Uterus (tissue), 2 donors: ENCODE results near the gene FGF14.

ENCODE experiments used
- CTCF ChIP-seq, 4 experiments: fragments of 200-600 bp in 2 of 4; fragments of 450-650 bp in 2 of 4; sonication (generic) in 2 of 4; IDR thresholded peaks; one replicate each; pipeline ENCODE4 v1.5.1; 2016 to 2019; ENCODE audit warnings: antibody characterized with exemption in 4 of 4, mild to moderate bottlenecking in 2 of 4, moderate library complexity in 1 of 4
- POLR2A ChIP-seq, 2 donors: fragments of 450-650 bp; IDR thresholded peaks; one replicate each; pipeline ENCODE4 v1.6.1; 2016; ENCODE audit warnings: antibody characterized with exemption in 2 of 2, mild to moderate bottlenecking in 1 of 2, moderate library complexity in 1 of 2

DNA sequence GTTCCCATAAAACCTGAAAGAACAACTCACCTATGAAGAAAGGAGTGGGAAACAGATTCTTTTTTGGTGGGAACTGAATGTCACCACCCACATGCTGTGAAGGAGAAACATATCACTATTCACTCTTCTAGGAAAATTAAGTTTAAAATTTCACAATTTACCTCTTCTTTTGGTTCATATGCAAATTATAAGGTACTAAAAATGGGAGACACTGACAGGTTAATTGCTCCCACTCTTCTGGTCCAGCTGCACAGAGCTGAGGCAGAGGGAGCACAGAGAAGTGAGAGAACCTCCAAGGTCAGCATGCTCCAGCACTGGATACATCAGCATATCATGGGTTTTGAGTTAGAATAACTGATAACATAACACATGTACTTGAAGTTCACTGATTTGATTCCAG lies 186.9 kb downstream of the FGF14 start:
- TF ChIP-seq CTCF (IDR thresholded peaks at IDR 0.05) (no peak), POLR2A (IDR thresholded peaks at IDR 0.05) (no peak)
